Activated CD8-positive, alpha-beta memory T cell treated with anti-CD3 and anti-CD28 coated beads for 36 hours (primary cell): Measurements from ENCODE around the gene DHX38. TPM values are rescaled to one million over a fixed set of nuclear protein-coding genes. Genes with fewer than 3 reads are reported as not detected.
"Not testable (repeated sequence)": the region's sequence is repeated elsewhere in the genome, so short reads cannot be mapped to it uniquely, and the experiment has no call there.

Experiments
- CTCF ChIA-PET: fragments of 350-600 bp; sonication (Branson Sonifier 250); formaldehyde crosslinking; loops from one replicate; lab custom pipeline; 2021; ENCODE audit warnings: antibody characterized with exemption; lab: Charles Lee
- POLR2A ChIA-PET: fragments of 350-600 bp; sonication (Branson Sonifier 250); formaldehyde crosslinking; loops from one replicate; lab custom pipeline; 2021; ENCODE audit warnings: antibody characterized with exemption; lab: Charles Lee
- total RNA-seq, 2 experiments: library from RNA; stranded (reverse); gene quantifications; one replicate each; pipeline ENCODE4 v1.2.3, GENCODE V29; 2021

DHX38 gene
- total RNA-seq, 2 experiments from 2014 or later: 87.4 to 87.6 TPM

GRCh38 chr16:72076991-72077706 is 16.5 kb upstream of the DHX38 start:
- POLR2A ChIA-PET, CTCF ChIA-PET: not testable (repeated sequence)

- POLR2A ChIA-PET: no interaction called here
- CTCF ChIA-PET: interaction anchor here (1.1 kb wide), 1 partner anchor 9 kb away, joined by 3 read pairs; no protein-coding TSS in a partner anchor
These were observed 9.8 kb upstream of the DHX38 start for GRCh38 chr16:72083778-72084404.

GRCh38 chr16:72084445-72084844 is 9.2 kb upstream of the DHX38 start:
- POLR2A ChIA-PET: no interaction called here
- CTCF ChIA-PET: no interaction called here

GRCh38 chr16:72085002-72085401 is 8.6 kb upstream of the DHX38 start:
- CTCF ChIA-PET: no interaction called here
- POLR2A ChIA-PET: no interaction called here

- ChIA-PET CTCF (no interaction called here), POLR2A (no interaction called here)
These were observed 2.4 kb upstream of the DHX38 start for GRCh38 chr16:72091217-72091616.

- POLR2A ChIA-PET: interaction anchor here (0.7 kb wide), 1 partner anchor 528 kb away, joined by 3 read pairs; no protein-coding TSS in a partner anchor
These were observed 707 bp upstream of the DHX38 start for GRCh38 chr16:72092832-72093447.

GRCh38 chr16:72094266-72094610 is 591 bp downstream of the DHX38 start:
- POLR2A ChIA-PET: interaction anchor here (0.6 kb wide), 1 partner anchor 67 kb away, joined by 4 read pairs; no protein-coding TSS in a partner anchor
- CTCF ChIA-PET: interaction anchor here (0.6 to 1.4 kb wide), 2 partner anchors 30 to 223 kb away, joined by 3 to 4 read pairs; no protein-coding TSS in a partner anchor

More at GRCh38 chr16:72092832-72093447, 707 bp upstream of the DHX38 start:
- CTCF ChIA-PET: interaction anchor here (0.9 to 1.3 kb wide), 3 partner anchors 9 to 528 kb away, joined by 3 to 4 read pairs (median 3); no protein-coding TSS in a partner anchor

- POLR2A ChIA-PET: no interaction called here
These were observed 5.3 kb downstream of the DHX38 start for GRCh38 chr16:72098936-72099335.

GRCh38 chr16:72099377-72099818 is 5.8 kb downstream of the DHX38 start:
- CTCF ChIA-PET: interaction anchor here (1.0 kb wide), 1 partner anchor 31 kb away, joined by 3 read pairs; no protein-coding TSS in a partner anchor
- POLR2A ChIA-PET: no interaction called here

More at GRCh38 chr16:72098936-72099335, 5.3 kb downstream of the DHX38 start:
- CTCF ChIA-PET: interaction anchor here (1.0 to 1.2 kb wide), 2 partner anchors 30 to 32 kb away, joined by 3 read pairs; no protein-coding TSS in a partner anchor

- POLR2A ChIA-PET: no interaction called here
- CTCF ChIA-PET: no interaction called here
These were observed 7.5 kb downstream of the DHX38 start for GRCh38 chr16:72101195-72101594.

- CTCF ChIA-PET: no interaction called here
- POLR2A ChIA-PET: no interaction called here
These were observed 11.3 kb downstream of the DHX38 start for GRCh38 chr16:72104905-72105304.

GRCh38 chr16:72105978-72106377 is 12.3 kb downstream of the DHX38 start:
- ChIA-PET CTCF (no interaction called here), POLR2A (no interaction called here)

GRCh38 chr16:72107371-72107770 is 13.7 kb downstream of the DHX38 start:
- ChIA-PET CTCF (no interaction called here), POLR2A (no interaction called here)

GRCh38 chr16:72108353-72109102 is 14.9 kb downstream of the DHX38 start:
- ChIA-PET POLR2A (no interaction called here), CTCF (no interaction called here)

GRCh38 chr16:72109300-72109699 is 15.7 kb downstream of the DHX38 start:
- ChIA-PET POLR2A (no interaction called here), CTCF (no interaction called here)

- ChIA-PET CTCF (no interaction called here), POLR2A (no interaction called here)
These were observed 16.4 kb downstream of the DHX38 start for GRCh38 chr16:72109966-72110530.

GRCh38 chr16:72110662-72111615 is 17.3 kb downstream of the DHX38 start:
- POLR2A ChIA-PET: no interaction called here

More at GRCh38 chr16:72110662-72111615, 17.3 kb downstream of the DHX38 start:
- CTCF ChIA-PET: no interaction called here
